HG02973 (cell line): ENCODE data around the gene FAM204A.
A peak's percentile ranks its signal among the peaks of the same experiment; 100 is the strongest.

Source experiments
- ATAC-seq: cut with Tn5 transposase; IDR thresholded peaks from one replicate; pipeline ENCODE4 v1.9.1; 2021; ENCODE audit warnings: moderate library complexity; ENCODE audit not compliant: unreplicated experiment

The FAM204A gene

DNA sequence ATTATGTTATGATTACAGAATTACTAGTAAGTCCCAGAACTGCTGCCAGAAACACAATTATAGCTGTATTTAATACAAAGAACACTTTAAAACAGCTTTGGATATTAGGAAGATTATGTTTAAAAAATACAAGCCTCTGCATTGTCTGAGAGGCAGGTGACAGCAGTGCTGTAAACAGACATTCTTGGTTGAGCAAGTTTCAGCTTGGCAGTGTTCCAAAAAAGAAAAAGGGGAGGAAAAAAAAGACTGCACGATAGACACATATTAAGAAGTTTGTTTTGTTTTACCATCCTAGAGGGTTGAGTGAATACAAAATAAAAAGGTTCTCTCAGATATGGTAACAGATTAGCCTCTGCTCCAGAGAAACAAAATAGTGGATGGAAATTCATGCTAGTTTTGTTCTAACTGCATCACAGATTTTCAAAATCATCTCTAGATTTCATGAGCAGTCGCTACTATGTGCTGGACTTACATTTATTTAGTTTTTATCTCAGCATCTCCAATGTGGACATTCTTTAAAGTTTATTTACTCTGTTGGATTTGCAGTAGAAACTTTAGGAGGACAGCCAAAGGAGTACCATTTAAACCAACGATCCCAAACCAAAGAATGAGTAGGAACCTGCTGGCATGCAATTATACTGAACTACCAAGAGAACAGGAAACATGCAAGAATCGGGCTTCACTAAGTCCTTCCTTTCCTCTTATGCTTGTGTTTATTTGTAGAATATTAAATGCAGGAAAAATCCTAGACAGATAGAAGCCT is 9.0 kb downstream of the FAM204A start:
- no peak for ATAC-seq

DNA sequence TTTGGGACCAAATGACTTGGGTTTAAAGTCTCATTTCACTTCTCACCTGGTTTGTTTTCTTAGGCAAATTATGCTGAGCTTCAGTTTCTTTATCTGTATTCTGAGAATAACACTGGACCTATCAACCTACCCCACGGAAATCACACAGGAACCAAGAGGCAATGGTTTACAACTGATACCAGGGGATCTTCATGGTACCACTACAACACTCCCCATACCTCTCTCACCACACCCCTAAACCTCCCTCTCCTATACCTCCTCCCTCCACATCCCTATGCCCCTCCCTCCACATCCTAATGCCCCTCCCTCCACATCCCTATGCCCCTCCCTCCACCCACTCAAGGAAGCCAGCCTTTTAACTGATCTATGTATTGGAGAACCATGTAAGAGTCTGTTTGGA is 9.9 kb downstream of the FAM204A start:
- peak; percentile 72 for ATAC-seq

DNA sequence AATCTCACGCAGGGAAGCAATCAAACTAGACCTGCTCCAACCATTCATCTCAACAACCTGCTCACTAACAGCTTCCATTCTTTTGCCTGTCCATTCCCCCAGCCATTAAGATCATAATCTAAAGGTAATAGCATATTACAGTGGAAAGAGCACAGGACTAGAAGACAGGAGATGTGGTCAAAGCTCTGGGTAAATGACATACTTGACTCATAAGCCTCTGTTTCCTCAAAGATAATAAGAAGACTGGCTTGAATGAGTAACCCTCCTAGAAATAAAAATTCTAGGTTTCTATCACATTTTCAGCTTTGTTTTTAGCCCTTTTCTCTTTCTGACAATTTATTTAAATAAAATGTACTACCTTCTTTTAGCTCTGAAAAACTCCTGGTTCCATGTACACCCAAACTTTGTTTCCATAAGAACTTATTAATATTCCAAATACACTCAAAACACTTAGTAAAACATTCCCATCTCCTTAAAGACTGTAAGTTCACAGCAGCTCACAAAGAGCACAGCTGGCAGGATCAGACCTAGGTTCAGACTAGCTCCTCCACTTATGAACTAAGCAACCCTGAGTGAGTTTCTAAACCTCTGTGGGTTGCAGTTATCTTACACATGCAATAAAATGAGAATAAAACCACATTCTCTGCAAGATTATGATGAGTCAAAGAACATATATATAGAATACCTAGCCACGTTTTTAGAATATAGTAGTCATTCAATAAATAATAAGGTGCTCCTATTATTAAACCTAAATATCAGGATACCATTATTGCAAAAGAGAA is 11.6 kb downstream of the FAM204A start:
- ATAC-seq: no peak

DNA sequence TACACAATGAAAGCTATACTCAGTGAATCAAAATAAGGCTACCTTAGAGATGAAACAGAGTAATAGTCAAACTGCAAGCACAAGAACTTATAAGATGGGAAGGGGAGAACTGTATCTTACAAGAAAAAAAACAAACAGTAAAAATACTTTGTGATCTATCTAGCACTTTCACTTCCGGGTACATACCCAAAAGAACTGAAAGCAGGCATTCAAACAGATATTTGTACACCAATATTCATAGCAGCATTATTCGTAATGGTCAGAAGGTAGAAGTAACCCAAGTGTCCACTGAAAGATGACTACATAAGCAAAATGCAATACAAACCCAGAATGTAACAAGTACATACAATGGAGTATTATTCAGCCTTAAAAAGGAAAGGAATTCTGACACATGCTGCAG is 18.0 kb downstream of the FAM204A start:
- ATAC-seq: no peak

DNA sequence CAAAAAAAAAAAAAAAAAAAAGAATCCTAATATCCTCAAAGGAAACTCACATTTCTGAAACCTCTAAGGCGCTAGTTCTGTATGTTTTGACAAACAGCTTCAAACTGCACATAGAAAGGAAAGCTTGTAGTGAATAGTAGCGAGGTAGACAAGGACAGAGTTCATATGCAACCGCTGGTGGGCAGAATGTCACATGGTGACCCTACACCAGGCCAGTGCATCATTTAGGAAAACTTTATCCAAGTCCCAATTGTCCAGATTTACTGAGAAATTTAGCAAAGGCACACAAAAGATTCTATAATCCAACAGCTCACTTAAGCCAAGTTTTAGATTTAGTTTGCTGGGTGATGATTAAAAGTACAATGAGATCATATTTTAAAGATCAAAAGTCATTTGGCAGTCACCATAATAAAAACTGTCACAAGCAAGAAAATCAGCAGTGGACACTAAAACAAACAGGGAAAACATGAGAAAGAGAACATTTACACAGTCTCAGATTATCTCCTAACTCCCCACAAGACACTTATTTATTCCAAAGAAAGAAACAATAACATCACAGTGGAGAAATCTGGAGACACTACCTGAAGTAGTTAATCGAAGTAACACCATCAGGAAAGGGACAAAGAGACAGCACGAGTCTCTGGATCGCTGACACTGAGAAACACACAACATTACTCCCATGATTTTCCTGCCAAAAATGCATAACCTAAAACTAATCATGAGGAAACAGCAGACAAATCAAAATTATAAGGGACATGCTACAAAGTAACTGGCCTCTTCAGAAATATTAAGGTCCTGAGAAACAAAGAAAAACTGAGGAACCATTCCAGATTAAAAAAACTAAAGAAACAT is 20.2 kb downstream of the FAM204A start:
- no peak for ATAC-seq

DNA sequence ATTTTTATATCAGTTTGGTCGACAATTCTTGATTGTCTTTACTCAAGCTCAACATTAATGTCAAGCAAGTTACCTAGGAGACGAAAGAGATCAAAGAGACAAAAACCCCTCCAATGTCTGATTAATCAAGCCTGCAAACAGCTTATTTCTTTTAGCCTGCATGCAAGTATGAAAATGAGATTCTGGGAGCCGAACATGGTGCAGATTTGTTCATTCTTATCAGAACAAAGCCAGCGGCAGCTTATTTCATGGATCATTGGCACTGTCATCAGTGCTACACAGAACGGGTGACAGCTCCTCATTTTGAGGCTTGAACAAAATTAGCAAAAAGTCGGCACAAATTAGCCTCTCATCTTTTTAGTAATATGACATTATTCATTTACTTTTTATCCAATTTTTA is 26.5 kb downstream of the FAM204A start:
- no peak for ATAC-seq

DNA sequence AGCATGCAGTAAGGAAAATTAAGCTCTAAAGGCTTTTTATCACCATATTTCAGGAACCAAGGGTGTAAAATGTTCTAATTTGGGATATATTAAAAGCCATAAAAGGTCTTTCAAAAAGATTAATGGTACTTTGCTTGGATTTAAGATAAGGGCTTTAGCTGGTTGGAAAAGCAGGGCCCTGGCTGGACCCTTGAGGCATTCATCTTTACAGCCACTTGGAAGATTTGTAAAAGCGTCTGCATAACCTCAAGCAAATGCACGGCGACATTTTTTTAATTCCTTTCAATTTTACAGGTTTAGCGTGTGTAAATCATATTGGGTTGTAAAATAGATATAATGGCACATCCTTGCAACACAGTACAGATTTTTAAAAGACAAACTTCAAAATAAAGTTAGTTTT is 27.2 kb downstream of the FAM204A start:
- ATAC-seq: no peak

DNA sequence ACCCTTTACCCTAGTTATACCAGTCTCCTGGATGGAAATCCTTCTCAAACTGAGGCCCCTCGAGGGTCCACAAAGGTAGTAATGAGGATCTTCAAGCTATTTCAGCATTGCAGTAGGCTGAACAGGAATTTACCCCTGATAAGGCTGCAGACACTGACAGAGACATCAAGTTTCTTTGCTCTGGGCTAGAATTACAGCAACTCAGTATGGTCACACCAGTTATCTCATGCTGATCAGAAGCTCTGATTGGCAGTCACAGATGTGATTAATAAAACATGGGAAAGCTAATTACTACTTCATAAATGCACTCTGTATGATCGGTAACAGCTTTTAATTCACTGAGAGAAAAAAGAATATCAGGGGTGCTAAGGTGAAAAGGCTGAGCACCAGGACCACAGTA is 30.6 kb downstream of the FAM204A start:
- ATAC-seq: no peak

DNA sequence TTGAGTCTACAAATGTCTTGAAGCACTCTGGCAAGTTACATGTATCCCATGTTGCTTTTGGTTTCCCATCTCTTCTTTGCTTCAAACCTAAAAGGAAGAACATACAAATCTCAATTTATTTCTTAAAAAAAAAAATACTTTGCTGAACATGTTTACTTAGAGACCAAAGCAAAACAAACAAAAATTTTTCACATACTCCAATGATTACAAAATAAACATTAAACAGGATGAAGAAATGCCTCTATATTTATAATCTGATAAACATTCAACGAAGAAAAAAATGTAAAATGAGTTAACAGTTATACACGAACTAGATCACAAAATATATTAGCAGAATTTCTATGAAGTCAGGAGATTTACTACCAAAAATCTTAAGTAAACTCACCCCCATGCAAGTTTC is 31.3 kb downstream of the FAM204A start:
- no peak for ATAC-seq

DNA sequence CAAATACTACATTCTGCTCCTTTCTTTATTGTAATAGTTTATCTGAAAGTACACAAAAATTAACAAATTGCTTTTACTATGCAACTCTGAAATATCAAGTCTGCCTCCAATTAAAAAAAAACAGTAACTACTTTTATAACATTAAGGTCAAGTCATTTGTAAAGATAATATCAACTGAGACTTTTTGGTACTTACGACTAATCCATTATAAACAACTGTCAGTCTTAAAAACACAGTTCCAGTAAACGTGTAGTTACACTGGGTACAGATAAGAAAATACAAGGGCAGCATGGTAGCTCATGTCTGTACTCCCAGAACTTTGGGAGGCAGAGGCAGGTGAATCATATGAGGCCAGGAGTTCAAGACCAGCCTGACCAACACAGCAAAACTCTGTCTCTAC is 32.2 kb downstream of the FAM204A start:
- ATAC-seq: no peak

DNA sequence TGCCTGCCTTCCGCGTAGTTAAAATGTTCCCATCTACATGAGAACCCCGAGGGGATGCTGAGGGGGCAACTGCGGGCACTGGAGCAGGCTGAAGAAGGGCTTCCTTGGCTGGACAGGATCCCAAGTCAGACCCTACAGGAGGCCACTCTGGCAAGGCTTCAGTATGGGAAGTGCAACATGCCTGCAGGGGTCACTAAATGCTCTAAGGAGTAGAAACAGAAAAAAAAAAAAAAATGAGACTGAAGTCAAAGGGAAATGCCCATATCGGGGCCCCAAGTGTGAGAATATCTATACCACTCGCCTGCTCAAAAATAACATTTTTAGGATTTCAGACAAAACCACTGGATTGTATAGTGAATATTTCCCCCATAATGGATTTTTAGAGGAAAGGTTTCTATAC is 33.5 kb downstream of the FAM204A start:
- ATAC-seq: no peak

DNA sequence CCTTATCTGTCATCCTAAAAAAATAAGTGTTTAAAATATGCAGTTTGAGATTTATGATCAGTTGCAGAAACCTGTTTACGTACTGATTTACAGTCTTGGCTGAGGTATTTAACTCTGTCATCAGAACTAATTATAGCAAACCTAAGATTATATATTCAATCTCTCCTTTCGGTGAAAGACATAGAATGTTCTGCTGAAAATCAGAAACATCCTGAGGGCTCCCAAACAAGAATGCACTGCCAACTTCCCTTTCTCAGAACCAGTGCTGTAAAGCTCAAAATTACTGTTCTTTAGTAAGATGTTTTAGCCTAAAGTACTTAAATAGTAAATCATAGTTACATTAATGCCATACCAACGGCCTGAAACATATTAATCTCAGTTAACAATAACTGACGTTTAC is 34.3 kb downstream of the FAM204A start:
- ATAC-seq: no peak

DNA sequence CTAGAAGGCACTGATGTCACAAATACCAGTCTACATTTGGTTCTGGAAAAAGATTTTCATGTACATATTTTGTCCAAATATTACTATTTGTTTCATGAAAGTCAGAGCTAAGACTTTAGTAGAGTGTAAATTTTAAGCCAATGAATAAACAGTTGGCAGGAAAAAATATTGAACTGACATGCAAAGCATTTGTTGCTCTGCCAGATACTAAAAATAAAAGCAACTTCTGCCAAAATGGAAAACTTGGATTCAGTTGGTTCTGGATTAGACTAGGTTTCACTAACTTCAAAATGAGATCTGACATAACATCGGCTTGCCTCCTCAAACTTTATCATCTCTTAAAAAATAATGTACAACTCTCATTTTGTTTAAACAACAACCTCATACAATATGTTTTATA is 34.9 kb downstream of the FAM204A start:
- no peak for ATAC-seq

DNA sequence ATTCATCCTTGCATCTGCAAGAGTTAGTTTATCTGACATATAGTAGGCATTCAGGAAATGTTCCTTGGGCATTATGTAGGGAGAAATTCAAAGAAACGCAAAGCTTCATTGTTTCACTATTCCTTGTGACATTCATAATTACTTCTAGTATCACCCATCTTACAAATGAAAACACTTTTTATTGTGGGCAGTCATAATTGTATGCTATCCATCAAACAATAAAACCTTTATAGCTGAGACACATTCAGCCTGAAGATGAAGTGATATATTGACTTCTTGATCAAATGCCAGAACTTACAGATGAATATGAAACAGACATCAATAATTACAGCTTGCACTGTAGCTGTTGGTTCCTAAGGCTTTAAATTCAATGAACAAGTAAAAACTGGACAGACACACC is 36.4 kb downstream of the FAM204A start:
- ATAC-seq: no peak

DNA sequence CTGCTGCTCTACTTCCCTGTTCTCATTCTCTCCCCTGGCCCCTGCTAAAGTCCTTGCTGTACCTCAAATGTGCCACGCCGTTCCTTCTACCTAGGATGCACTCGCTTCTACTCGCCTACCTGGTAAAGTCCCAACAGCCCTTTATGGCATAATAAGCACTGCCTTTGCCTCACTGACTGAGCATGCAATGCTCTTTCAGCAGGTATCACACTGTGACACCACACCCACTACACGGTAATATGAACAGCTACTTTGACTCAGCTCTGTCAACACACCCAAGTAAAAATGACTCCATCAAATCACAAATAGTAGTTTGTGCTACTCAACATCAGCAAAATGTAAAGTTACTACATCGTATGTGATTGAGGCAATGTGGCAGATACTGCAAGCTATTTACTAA is 37.6 kb downstream of the FAM204A start:
- no peak for ATAC-seq

DNA sequence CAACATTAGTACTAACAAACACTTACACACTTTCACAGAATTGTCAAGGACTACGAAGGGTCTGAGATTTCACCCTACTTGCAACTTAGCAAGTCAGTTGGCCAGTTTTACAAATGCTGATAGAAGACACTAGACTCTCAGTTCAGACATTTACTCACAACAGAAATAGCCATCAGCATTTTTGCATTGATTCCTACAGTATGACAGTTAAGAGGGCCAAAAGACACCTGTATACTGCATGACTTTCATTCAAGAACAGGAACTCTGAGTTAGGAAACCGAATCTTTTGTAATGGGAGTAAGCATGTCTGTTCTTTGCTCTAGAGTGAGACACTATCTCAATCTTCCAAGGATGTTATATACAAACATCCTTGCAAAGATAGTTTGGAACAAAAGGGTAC is 40.9 kb downstream of the FAM204A start:
- no peak for ATAC-seq

DNA sequence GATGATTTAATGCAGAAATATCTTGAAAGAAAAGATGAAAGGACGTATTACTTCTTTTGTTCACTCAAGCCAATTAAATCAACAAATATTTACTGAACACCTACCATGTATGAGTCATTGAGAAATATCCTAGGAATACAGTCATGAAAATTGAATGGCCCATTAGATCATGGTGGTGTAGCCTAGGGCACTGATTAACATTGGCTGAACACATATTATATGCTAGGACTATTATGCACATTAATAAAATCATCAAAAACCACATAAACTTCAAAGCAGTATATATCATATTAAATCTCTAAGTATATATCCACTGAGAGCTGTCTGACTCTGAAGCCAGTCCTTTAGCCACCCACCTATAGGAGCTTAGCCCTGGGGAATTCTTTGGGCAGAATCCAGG is 41.8 kb downstream of the FAM204A start:
- no peak for ATAC-seq

DNA sequence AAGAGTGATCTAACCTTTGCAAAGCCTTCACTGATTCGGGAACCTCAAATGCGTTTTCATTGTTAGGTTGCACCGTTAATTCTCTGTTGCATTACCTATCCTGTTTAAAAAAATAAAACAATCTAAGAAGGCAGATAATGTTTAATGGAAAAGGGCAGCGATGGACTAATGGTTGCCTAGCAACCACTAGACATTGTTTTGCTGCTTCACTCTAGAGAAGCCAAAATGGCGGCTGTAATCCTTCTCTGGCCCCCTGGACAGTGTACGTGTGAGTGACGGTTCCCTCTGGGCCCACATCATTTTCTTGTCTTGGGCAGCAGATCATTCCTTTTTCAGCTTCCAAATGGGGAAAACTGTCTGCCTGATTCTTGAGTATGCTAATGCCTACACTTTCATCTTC is 43.3 kb downstream of the FAM204A start:
- no peak for ATAC-seq

DNA sequence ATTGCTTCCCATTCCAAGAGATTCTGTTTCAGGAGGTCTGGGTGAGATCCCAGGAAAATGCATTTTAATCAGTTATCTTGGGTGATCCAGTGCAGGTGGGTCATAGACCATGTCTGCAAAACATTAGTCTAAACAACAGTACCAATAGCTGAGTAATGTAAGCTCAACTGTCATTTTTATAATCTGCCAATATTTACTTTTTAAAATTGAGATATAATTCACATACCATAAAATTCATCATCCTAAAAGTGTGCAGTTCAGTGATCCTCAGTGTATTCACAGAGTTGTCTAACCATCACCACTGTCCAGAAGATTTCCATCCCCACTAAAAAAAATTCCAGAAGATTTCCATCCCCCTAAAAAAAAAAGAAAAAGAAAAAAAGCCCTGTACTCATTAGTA is 51.0 kb downstream of the FAM204A start:
- ATAC-seq: no peak

DNA sequence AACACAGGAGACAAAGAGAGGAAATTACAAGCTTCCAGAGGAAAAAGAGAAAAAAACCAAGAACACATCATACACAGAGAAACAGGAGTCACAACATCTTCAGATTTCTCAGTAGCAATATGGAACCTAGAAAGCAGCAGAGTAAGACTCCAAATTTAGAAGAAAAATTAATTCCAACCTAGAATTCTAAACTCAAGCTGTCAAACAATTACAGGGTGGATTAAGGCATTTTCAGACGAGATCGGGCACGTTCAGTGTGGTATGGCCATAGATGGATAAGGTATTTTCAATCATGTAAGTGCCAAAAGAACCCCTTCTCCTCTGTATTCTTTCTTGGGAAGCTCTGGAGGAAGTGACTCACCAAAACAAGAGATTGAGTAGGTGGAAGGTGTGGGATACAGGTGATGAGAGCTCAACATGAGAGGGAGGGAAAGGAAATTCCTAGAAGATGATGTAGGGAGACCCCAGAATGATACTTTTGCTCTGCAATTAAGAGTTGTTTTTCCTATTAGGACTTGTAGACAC is 51.6 kb downstream of the FAM204A start:
- no peak for ATAC-seq

DNA sequence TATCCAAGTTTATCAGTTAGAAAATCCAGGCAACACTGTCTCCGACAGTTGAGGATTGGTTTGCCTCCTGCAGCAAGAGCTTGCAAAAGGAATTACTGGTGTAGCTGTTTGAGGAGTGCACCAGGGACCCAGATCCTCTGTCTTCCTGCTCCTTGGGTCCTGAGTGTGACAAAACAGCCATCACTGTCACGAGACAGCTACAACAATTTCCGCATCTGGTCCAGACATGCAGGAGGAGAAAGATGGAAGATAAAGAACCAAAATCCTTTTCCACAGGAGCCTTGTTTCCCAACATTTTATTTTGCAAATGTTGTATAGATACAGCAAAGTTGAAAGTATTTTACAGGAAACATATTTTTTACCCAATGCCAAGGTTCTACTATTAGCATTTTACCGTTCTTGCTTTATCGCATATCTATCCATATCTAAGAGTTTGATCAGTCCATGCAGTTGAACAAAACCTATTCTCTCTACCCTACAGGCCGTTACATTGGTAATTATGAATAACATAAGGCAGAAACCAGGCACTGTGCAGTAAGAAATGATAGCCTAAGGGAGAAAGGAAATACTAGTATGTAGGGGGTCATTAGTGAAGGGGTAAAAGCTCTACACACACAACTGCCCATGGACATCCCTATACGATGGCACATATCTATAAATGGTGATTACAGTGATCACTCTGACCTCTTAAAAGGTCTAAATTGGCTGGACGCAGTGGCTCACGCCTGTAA is 54.9 kb downstream of the FAM204A start:
- ATAC-seq: no peak
